HEK293 (cell line): ENCODE data around the gene GRB10.

ENCODE experiments used
- CTCF ChIA-PET: fragments of 350-600 bp; formaldehyde crosslinking; extraction: SDS; loops from one replicate; lab custom pipeline; 2021; ENCODE audit warnings: antibody characterized with exemption; lab: Yijun Ruan, JAX
- POLR2A ChIA-PET: fragments of 300-600 bp; formaldehyde crosslinking; extraction: SDS; loops from one replicate; lab custom pipeline; 2020; ENCODE audit warnings: antibody characterized with exemption, inconsistent platforms; lab: Yijun Ruan, JAX
- H3K27ac ChIP-seq: fragments of 200-500 bp; sonication (Bioruptor generic); 2 replicates; pipeline ENCODE4 v1.5.1; 2014; ENCODE audit warnings: low read depth, low read length, control low read depth, inconsistent platforms; ENCODE audit errors: extremely low read depth
- H3K36me3 ChIP-seq, 2 experiments: fragments of 200-500 bp in 1 of 2; sonication (Bioruptor generic) in 1 of 2; 1 replicate in 1 of 2; 2 replicates in 1 of 2; pipeline ENCODE4 v1.5.1; 2014 to 2017; ENCODE audit warnings: inconsistent platforms in 2 of 2, low read length in 2 of 2; ENCODE audit not compliant: control insufficient read depth in 2 of 2, insufficient read depth in 1 of 2
- H3K4me1 ChIP-seq: fragments of 200-500 bp; sonication (Bioruptor generic); 2 replicates; pipeline ENCODE4 v1.5.1; 2014; ENCODE audit warnings: mild to moderate bottlenecking, low read length, inconsistent platforms; ENCODE audit not compliant: control insufficient read depth, insufficient read depth
- H3K4me3 ChIP-seq: 2 replicates; pipeline ENCODE4 v1.5.1; 2011; ENCODE audit warnings: low read depth, mild to moderate bottlenecking, control low read depth, low read length, moderate library complexity
- H3K9me3 ChIP-seq: fragments of 200-500 bp; sonication (Bioruptor generic); 2 replicates; pipeline ENCODE4 v1.5.1; 2014; ENCODE audit warnings: low read depth, low read length, inconsistent platforms; ENCODE audit not compliant: control insufficient read depth, insufficient read depth
- FEZF1 ChIP-seq: fragments of 450-650 bp; formaldehyde crosslinking; IDR thresholded peaks from 2 replicates; pipeline ENCODE4 v1.5.1; 2016; ENCODE audit warnings: missing biosample characterization, missing genetic modification characterization
- HOXD13 ChIP-seq: sonication (generic); formaldehyde crosslinking; IDR thresholded peaks from 2 replicates; pipeline ENCODE4 v1.8.0; 2022; ENCODE audit warnings: missing genetic modification reagents, borderline replicate concordance
- MZF1 ChIP-seq: fragments of 450-650 bp; formaldehyde crosslinking; IDR thresholded peaks from 2 replicates; pipeline ENCODE4 v1.5.1; 2017; ENCODE audit warnings: missing biosample characterization, missing genetic modification characterization, borderline replicate concordance
- PRDM4 ChIP-seq: fragments of 450-650 bp; formaldehyde crosslinking; IDR thresholded peaks from 2 replicates; pipeline ENCODE4 v1.5.1; 2017; ENCODE audit warnings: missing biosample characterization, missing genetic modification characterization
- ZBTB20 ChIP-seq: fragments of 450-650 bp; formaldehyde crosslinking; IDR thresholded peaks from 2 replicates; pipeline ENCODE4 v1.5.1; 2016; ENCODE audit warnings: missing biosample characterization, missing genetic modification characterization
- ZNF132 ChIP-seq: fragments of 450-650 bp; formaldehyde crosslinking; IDR thresholded peaks from 2 replicates; pipeline ENCODE4 v1.5.1; 2017; ENCODE audit warnings: missing biosample characterization, missing genetic modification characterization, borderline replicate concordance
- ZNF16 ChIP-seq: fragments of 450-650 bp; formaldehyde crosslinking; IDR thresholded peaks from 2 replicates; pipeline ENCODE4 v1.5.1; 2016; ENCODE audit warnings: low read depth, missing biosample characterization, missing genetic modification characterization
- ZNF239 ChIP-seq: fragments of 450-650 bp; formaldehyde crosslinking; IDR thresholded peaks from 2 replicates; pipeline ENCODE4 v1.5.1; 2016; ENCODE audit warnings: missing biosample characterization, missing genetic modification characterization
- ZNF280C ChIP-seq: fragments of 450-650 bp; formaldehyde crosslinking; IDR thresholded peaks from 2 replicates; pipeline ENCODE4 v1.5.1; 2016; ENCODE audit warnings: missing biosample characterization, missing genetic modification characterization
- ZNF292 ChIP-seq: fragments of 450-650 bp; formaldehyde crosslinking; IDR thresholded peaks from 2 replicates; pipeline ENCODE4 v1.5.1; 2016; ENCODE audit warnings: low read depth, missing biosample characterization, missing genetic modification characterization, borderline replicate concordance
- ZNF350 ChIP-seq: fragments of 450-650 bp; formaldehyde crosslinking; IDR thresholded peaks from 2 replicates; pipeline ENCODE4 v1.5.0; 2017; ENCODE audit warnings: missing biosample characterization, mild to moderate bottlenecking, missing genetic modification characterization
- ZNF362 ChIP-seq: fragments of 450-650 bp; formaldehyde crosslinking; IDR thresholded peaks from 2 replicates; pipeline ENCODE4 v1.5.1; 2016; ENCODE audit warnings: missing biosample characterization, missing genetic modification characterization
- ZNF423 ChIP-seq: fragments of 450-650 bp; formaldehyde crosslinking; IDR thresholded peaks from 2 replicates; pipeline ENCODE4 v1.5.1; 2016; ENCODE audit warnings: missing biosample characterization, missing genetic modification characterization
- ZNF48 ChIP-seq: fragments of 450-650 bp; formaldehyde crosslinking; IDR thresholded peaks from 2 replicates; pipeline ENCODE4 v1.5.1; 2016; ENCODE audit warnings: missing biosample characterization, missing genetic modification characterization
- ZNF488 ChIP-seq: fragments of 450-650 bp; formaldehyde crosslinking; IDR thresholded peaks from 2 replicates; pipeline ENCODE4 v1.5.1; 2016; ENCODE audit warnings: missing biosample characterization, missing genetic modification characterization
- ZNF518A ChIP-seq: fragments of 450-650 bp; formaldehyde crosslinking; conservative IDR thresholded peaks from 2 replicates; pipeline ENCODE4 v1.5.1; 2016; ENCODE audit warnings: low read depth, missing biosample characterization, missing genetic modification characterization
- ZNF548 ChIP-seq: fragments of 450-650 bp; formaldehyde crosslinking; IDR thresholded peaks from 2 replicates; pipeline ENCODE4 v1.5.1; 2016; ENCODE audit warnings: missing biosample characterization, missing genetic modification characterization
- ZNF549 ChIP-seq: fragments of 450-650 bp; IDR thresholded peaks from 2 replicates; pipeline ENCODE4 v1.5.1; 2018; ENCODE audit warnings: missing biosample characterization, missing genetic modification characterization, mild to moderate bottlenecking, inconsistent platforms, moderate library complexity
- ZNF791 ChIP-seq: fragments of 450-650 bp; formaldehyde crosslinking; IDR thresholded peaks from 2 replicates; pipeline ENCODE4 v1.5.1; 2016; ENCODE audit warnings: missing biosample characterization, missing genetic modification characterization

GRB10 gene

GRCh38 chr7:50674896-50675835 is 107.5 kb downstream of the GRB10 start:
- POLR2A ChIA-PET: no interaction called here
- CTCF ChIA-PET: interaction anchor here (1.0 kb wide), 1 partner anchor 254 kb away, joined by 3 read pairs; no protein-coding TSS in a partner anchor
- H3K4me3 ChIP-seq: no peak overlapping the region

More at GRCh38 chr7:50674896-50675835, 107.5 kb downstream of the GRB10 start:
- no peaks in the 10 kb centered on the region for H3K9me3 ChIP-seq
- no peak overlapping the region for H3K27ac ChIP-seq
- no peak for TF ChIP-seq MZF1
- no peak for TF ChIP-seq ZNF423 (tag by site-specific recombination)
- TF ChIP-seq ZNF548 (tag by site-specific recombination): no peak
- no peak for TF ChIP-seq ZNF362 (tag by site-specific recombination)
- TF ChIP-seq FEZF1: no peak
- no peak for TF ChIP-seq ZNF292 (tag by site-specific recombination)
- no peak for TF ChIP-seq HOXD13 (CRISPR knock-in tag)
- no peak for TF ChIP-seq ZNF518A (tag by site-specific recombination)
- TF ChIP-seq ZNF350 (tag by site-specific recombination): no peak
- no peak for TF ChIP-seq ZNF280C (tag by site-specific recombination)
- TF ChIP-seq ZNF239 (tag by site-specific recombination): no peak
- TF ChIP-seq ZNF132 (tag by site-specific recombination): no peak
- no peak for TF ChIP-seq ZNF549
- no peak for TF ChIP-seq ZNF48
- TF ChIP-seq ZNF16: no peak
- TF ChIP-seq ZBTB20 (tag by site-specific recombination): no peak
- TF ChIP-seq ZNF791 (tag by site-specific recombination): no peak
- TF ChIP-seq PRDM4 (tag by site-specific recombination): no peak
- TF ChIP-seq ZNF488: no peak
- TF ChIP-seq, all 188 proteins: peak for 0
- Histone ChIP-seq H3K4me1 (0 out of 2 replicates have a peak, but pooled peaks cover 2% of the 10 kb centered on the region), H3K36me3 (peaks cover 3 to 40% of the 10 kb centered on the region in 2 experiments; a peak in 2 of 3 replicates)
